ENCODE results near the gene TMEM252. TPM values are rescaled to one million over a fixed set of nuclear protein-coding genes. Genes with fewer than 3 reads are reported as not detected.
A peak's percentile ranks its signal among the peaks of the same experiment; 100 is the strongest.

The TMEM252 gene
- not detected for total RNA-seq
- total RNA-seq (2013): not detected
- 0 reads per million in 29 experiments for total RNA-seq

- DNase-seq (no peak), ATAC-seq (replicated peaks in 1 of 4) (no peak)
- no peak within 1 kb of the TSS for H3K4me3 ChIP-seq (ENCODE audit: control insufficient read depth in 1 of 2, extremely low read depth in 1 of 2, low read length in 1 of 2)
- CTCF ChIA-PET: no interaction called here
- peaks cover 0 to 13% of the 10 kb centered on the region in 2 experiments for H3K27me3 ChIP-seq (replicated peaks in 1 of 2; ENCODE audit: control insufficient read depth in 2 of 2, extremely low read depth in 1 of 2, insufficient read depth in 2 of 2, low read length in 1 of 2)
- H3K27ac ChIP-seq (ENCODE audit: low read length): no peak within 1 kb of the TSS
- WGBS (ENCODE audit: insufficient coverage): 55% methylated on average over 3 of the region's 8 CpGs
- no peaks in the 10 kb centered on the region for H3K4me1 ChIP-seq (ENCODE audit: control insufficient read depth in 1 of 2, extremely low read depth in 1 of 2, insufficient read depth in 2 of 2, low read length in 2 of 2)
- Mint-ChIP-seq H3K4me3 (no peak within 1 kb of the TSS), H3K36me3 (no peaks in the 10 kb centered on the region), H3K4me1 (peaks cover 0 to 2% (median 0%) of the 10 kb centered on the region in 3 donors), H3K27me3 (peaks cover 2 to 15% of the 10 kb centered on the region in 2 donors), H3K9me3 (no peaks in the 10 kb centered on the region), H3K27ac (no peak within 1 kb of the TSS)
- no peaks in the 10 kb centered on the region for H3K9me3 ChIP-seq
- POLR2A ChIA-PET: no interaction called here
- H3K36me3 ChIP-seq (ENCODE audit: control insufficient read depth in 2 of 2, extremely low read depth in 1 of 2, insufficient read depth in 1 of 2, low read length in 1 of 2): no peaks in the 10 kb centered on the region
These were observed at the start of gene TMEM252 for GRCh38 chr9:68540712-68541535. TMEM252 (minus strand) TSS chr9:68540883; CDS start chr9:68540814, 69 bp downstream.

GRCh38 chr9:68585034-68585761, 44.5 kb upstream of the TMEM252 start:
- Histone ChIP-seq H3K27me3 (replicated peaks in 1 of 2; ENCODE audit: control insufficient read depth in 2 of 2, extremely low read depth in 1 of 2, insufficient read depth in 2 of 2, low read length in 1 of 2) (peaks cover 0 to 3% of the 10 kb centered on the region in 2 experiments), H3K27ac (ENCODE audit: low read length) (no peak overlapping the region), H3K4me3 (ENCODE audit: control insufficient read depth in 1 of 2, extremely low read depth in 1 of 2, low read length in 1 of 2) (no peak overlapping the region), H3K4me1 (ENCODE audit: control insufficient read depth in 1 of 2, extremely low read depth in 1 of 2, insufficient read depth in 2 of 2, low read length in 2 of 2) (no peaks in the 10 kb centered on the region), H3K9me3 (no peaks in the 10 kb centered on the region), H3K36me3 (ENCODE audit: control insufficient read depth in 2 of 2, extremely low read depth in 1 of 2, insufficient read depth in 1 of 2, low read length in 1 of 2) (no peaks in the 10 kb centered on the region)
- peaks cover 0 to 2% (median 2%) of the 10 kb centered on the region in 3 donors for H3K9me3 Mint-ChIP-seq
- H3K4me1 Mint-ChIP-seq: peaks cover 0 to 5% (median 0%) of the 10 kb centered on the region in 3 donors
- ChIA-PET CTCF (interaction anchor here (0.5 to 1.1 kb wide), 6 partner anchors 159 to 734 kb away, joined by 3 to 10 read pairs (median 4); no protein-coding TSS in a partner anchor), POLR2A (interaction anchor here in 1 of 2 donors (0.6 kb wide), 1 partner anchor 132 kb away, joined by 5 read pairs; no protein-coding TSS in a partner anchor)
- no peaks in the 10 kb centered on the region for H3K36me3 Mint-ChIP-seq
- DNase-seq: no peak
- peaks cover 0 to 17% of the 10 kb centered on the region in 2 donors for H3K27me3 Mint-ChIP-seq
- no peak for ATAC-seq (replicated peaks in 1 of 4)
- H3K4me3 Mint-ChIP-seq: no peak overlapping the region
- 92% methylated on average over 3 of the region's 19 CpGs for WGBS (ENCODE audit: insufficient coverage)
- H3K27ac Mint-ChIP-seq: no peak overlapping the region

GRCh38 chr9:68584189-68585033, 43.7 kb upstream of the TMEM252 start:
- H3K4me1 Mint-ChIP-seq: peaks cover 0 to 5% (median 0%) of the 10 kb centered on the region in 3 donors

GRCh38 chr9:68581696-68582095, 41.0 kb upstream of the TMEM252 start:
- Histone ChIP-seq H3K9me3 (no peaks in the 10 kb centered on the region), H3K27me3 (replicated peaks in 1 of 2; ENCODE audit: control insufficient read depth in 2 of 2, extremely low read depth in 1 of 2, insufficient read depth in 2 of 2, low read length in 1 of 2) (peaks cover 0 to 5% of the 10 kb centered on the region in 2 experiments), H3K36me3 (ENCODE audit: control insufficient read depth in 2 of 2, extremely low read depth in 1 of 2, insufficient read depth in 1 of 2, low read length in 1 of 2) (no peaks in the 10 kb centered on the region), H3K4me1 (ENCODE audit: control insufficient read depth in 1 of 2, extremely low read depth in 1 of 2, insufficient read depth in 2 of 2, low read length in 2 of 2) (no peaks in the 10 kb centered on the region), H3K4me3 (ENCODE audit: control insufficient read depth in 1 of 2, extremely low read depth in 1 of 2, low read length in 1 of 2) (no peak overlapping the region), H3K27ac (ENCODE audit: low read length) (no peak overlapping the region)
- Mint-ChIP-seq H3K27ac (no peak overlapping the region), H3K27me3 (peaks cover 0 to 17% of the 10 kb centered on the region in 2 donors), H3K9me3 (no peaks in the 10 kb centered on the region), H3K4me3 (no peak overlapping the region), H3K4me1 (peaks cover 0 to 5% (median 0%) of the 10 kb centered on the region in 3 donors), H3K36me3 (no peaks in the 10 kb centered on the region)
- no peak for ATAC-seq (replicated peaks in 1 of 4)
- ChIA-PET CTCF (interaction anchor here (0.8 to 1.2 kb wide), 3 partner anchors 418 to 423 kb away, joined by 3 to 4 read pairs (median 4); no protein-coding TSS in a partner anchor), POLR2A (no interaction called here)
- WGBS (ENCODE audit: insufficient coverage): 93% methylated on average over 2 of the region's 3 CpGs
- DNase-seq: no peak

More at GRCh38 chr9:68584189-68585033, 43.7 kb upstream of the TMEM252 start:
- no peak overlapping the region for H3K4me3 ChIP-seq (ENCODE audit: control insufficient read depth in 1 of 2, extremely low read depth in 1 of 2, low read length in 1 of 2)
- H3K27ac ChIP-seq (ENCODE audit: low read length): no peak overlapping the region
- peaks cover 0 to 17% of the 10 kb centered on the region in 2 donors for H3K27me3 Mint-ChIP-seq
- H3K27ac Mint-ChIP-seq: no peak overlapping the region
- H3K4me1 ChIP-seq (ENCODE audit: control insufficient read depth in 1 of 2, extremely low read depth in 1 of 2, insufficient read depth in 2 of 2, low read length in 2 of 2): no peaks in the 10 kb centered on the region
- no peaks in the 10 kb centered on the region for H3K36me3 ChIP-seq (ENCODE audit: control insufficient read depth in 2 of 2, extremely low read depth in 1 of 2, insufficient read depth in 1 of 2, low read length in 1 of 2)
- ChIA-PET CTCF (interaction anchor here (0.7 to 2.1 kb wide), 6 partner anchors 11 to 617 kb away, joined by 3 to 10 read pairs (median 4); no protein-coding TSS in a partner anchor), POLR2A (no interaction called here)
- H3K36me3 Mint-ChIP-seq: no peaks in the 10 kb centered on the region
- peak; percentile 83 to 97 (median 93) for ATAC-seq (replicated peaks in 1 of 4)
- no peaks in the 10 kb centered on the region for H3K9me3 ChIP-seq
- peak; percentile 56 to 93 (median 77) for DNase-seq
- H3K4me3 Mint-ChIP-seq: no peak overlapping the region
- H3K27me3 ChIP-seq (replicated peaks in 1 of 2; ENCODE audit: control insufficient read depth in 2 of 2, extremely low read depth in 1 of 2, insufficient read depth in 2 of 2, low read length in 1 of 2): peaks cover 0 to 5% of the 10 kb centered on the region in 2 experiments
- 53% methylated on average over 3 of the region's 16 CpGs for WGBS (ENCODE audit: insufficient coverage)
- H3K9me3 Mint-ChIP-seq: no peaks in the 10 kb centered on the region

- Mint-ChIP-seq H3K4me1 (no peaks in the 10 kb centered on the region), H3K27ac (no peak overlapping the region), H3K4me3 (no peak overlapping the region), H3K27me3 (peaks cover 0 to 10% of the 10 kb centered on the region in 2 donors), H3K36me3 (no peaks in the 10 kb centered on the region), H3K9me3 (no peaks in the 10 kb centered on the region)
- no peaks in the 10 kb centered on the region for H3K9me3 ChIP-seq
- ATAC-seq (replicated peaks in 1 of 4) (no peak), DNase-seq (no peak)
- WGBS (ENCODE audit: insufficient coverage): 80% methylated on average over 2 of the region's 7 CpGs
- no peak overlapping the region for H3K4me3 ChIP-seq (ENCODE audit: control insufficient read depth in 1 of 2, extremely low read depth in 1 of 2, low read length in 1 of 2)
- H3K27me3 ChIP-seq (replicated peaks in 1 of 2; ENCODE audit: control insufficient read depth in 2 of 2, extremely low read depth in 1 of 2, insufficient read depth in 2 of 2, low read length in 1 of 2): peaks cover 0 to 5% of the 10 kb centered on the region in 2 experiments
- ChIA-PET POLR2A (no interaction called here), CTCF (interaction anchor here in 1 of 2 donors (0.9 kb wide), 1 partner anchor 424 kb away, joined by 3 read pairs; no protein-coding TSS in a partner anchor)
- H3K4me1 ChIP-seq (ENCODE audit: control insufficient read depth in 1 of 2, extremely low read depth in 1 of 2, insufficient read depth in 2 of 2, low read length in 2 of 2): no peaks in the 10 kb centered on the region
- H3K27ac ChIP-seq (ENCODE audit: low read length): no peak overlapping the region
- no peaks in the 10 kb centered on the region for H3K36me3 ChIP-seq (ENCODE audit: control insufficient read depth in 2 of 2, extremely low read depth in 1 of 2, insufficient read depth in 1 of 2, low read length in 1 of 2)
These were observed 37.3 kb upstream of the TMEM252 start for GRCh38 chr9:68577774-68578591.
